Left ventricle myocardium inferior (tissue), 1 donor: ENCODE measurements around the gene PPM1H. TPM values are rescaled to one million over a fixed set of nuclear protein-coding genes. Genes with fewer than 3 reads are reported as not detected.

Source experiments
- DNase-seq: peaks from one replicate; pipeline ENCODE4 v3.0.0-alpha.2; 2020
- H3K27ac ChIP-seq: fragments of 200-600 bp; replicated peaks from 2 replicates; pipeline ENCODE4 v1.8.0; 2021
- H3K27me3 ChIP-seq: fragments of 200-600 bp; 2 replicates; pipeline ENCODE4 v1.8.0; 2021; ENCODE audit warnings: low read depth
- H3K36me3 ChIP-seq: fragments of 200-600 bp; 2 replicates; pipeline ENCODE4 v1.8.0; 2021
- H3K4me1 ChIP-seq: fragments of 200-600 bp; 2 replicates; pipeline ENCODE4 v1.8.0; 2021
- H3K4me3 ChIP-seq: fragments of 200-600 bp; 2 replicates; pipeline ENCODE4 v1.8.0; 2021; ENCODE audit warnings: mild to moderate bottlenecking, moderate library complexity
- H3K9me3 ChIP-seq: fragments of 200-600 bp; replicated peaks from 2 replicates; pipeline ENCODE4 v1.8.0; 2021
- CTCF ChIP-seq: fragments of 200-600 bp; IDR thresholded peaks from 2 replicates; pipeline ENCODE4 v1.8.0; 2021; ENCODE audit warnings: antibody characterized with exemption, mild to moderate bottlenecking, borderline replicate concordance
- intact Hi-C: fragments of 100-400 bp; cut with micrococcal nuclease; formaldehyde crosslinking; loops from one replicate; pipeline ENCODE4 v1.11.0; 2022
- total RNA-seq: library from RNA; stranded (reverse); fragmentation: NEBNext Ultra II Directional; extraction: Animal tissue kit (Norgen Biotek cat#: 25700); gene quantifications from one replicate; pipeline ENCODE4 v1.2.1, GENCODE V29; 2021
- donor health status: DM: no; HTN: yes; CAD: no; lungs with severe emphysema.

PPM1H gene
- total RNA-seq, 1 donor from 2014 or later = 6.0 TPM

- intact Hi-C loops = no loop called here
- no peaks in the 10 kb centered on the region for H3K27me3 ChIP-seq
- H3K4me1 ChIP-seq = peaks cover 19% of the 10 kb centered on the region
- no peak overlapping the region for H3K27ac ChIP-seq
- no peaks in the 10 kb centered on the region for H3K9me3 ChIP-seq
- H3K36me3 ChIP-seq = peaks cover 15% of the 10 kb centered on the region
- no peak for TF ChIP-seq CTCF
- no peak for DNase-seq
- H3K4me3 ChIP-seq = no peak overlapping the region
Measured at GRCh38 chr12:62651138-62651537, 283.8 kb downstream of the PPM1H start.

GRCh38 chr12:62649412-62650138 lies 285.4 kb downstream of the PPM1H start:
- Histone ChIP-seq H3K4me1 (peaks cover 19% of the 10 kb centered on the region), H3K4me3 (no peak overlapping the region), H3K9me3 (no peaks in the 10 kb centered on the region), H3K27ac (no peak overlapping the region), H3K36me3 (peaks cover 15% of the 10 kb centered on the region), H3K27me3 (no peaks in the 10 kb centered on the region)
- TF ChIP-seq CTCF = no peak
- intact Hi-C loops = no loop called here
- no peak for DNase-seq

GRCh38 chr12:62647586-62647985 lies 287.4 kb downstream of the PPM1H start:
- Histone ChIP-seq H3K27me3 (no peaks in the 10 kb centered on the region), H3K36me3 (peaks cover 15% of the 10 kb centered on the region), H3K4me3 (no peak overlapping the region), H3K27ac (peak overlapping the region; percentile 60), H3K4me1 (peaks cover 12% of the 10 kb centered on the region), H3K9me3 (no peaks in the 10 kb centered on the region)
- peak; percentile 50 for DNase-seq
- no peak for TF ChIP-seq CTCF
- intact Hi-C loops = no loop called here

DNA sequence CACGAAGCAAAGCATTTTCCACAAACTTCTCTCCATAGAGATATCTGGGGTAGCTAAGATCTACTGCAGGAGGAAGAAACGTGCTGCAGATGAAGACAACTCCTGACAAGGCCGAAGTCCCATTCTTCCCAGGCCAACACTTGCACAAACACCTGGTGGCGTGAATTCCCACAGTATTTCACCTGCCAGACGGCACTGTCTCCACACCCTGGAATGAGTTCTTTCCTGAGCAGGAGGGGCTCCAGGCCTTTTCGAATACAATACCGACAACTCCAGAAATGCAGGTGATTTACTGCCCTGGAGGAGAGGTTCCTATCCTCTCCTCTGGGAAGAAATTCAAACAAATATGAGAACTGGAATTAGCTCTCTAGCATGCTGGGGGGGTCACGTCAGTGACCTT lies 288.4 kb downstream of the PPM1H start:
- H3K27ac ChIP-seq = no peak overlapping the region
- no peak overlapping the region for H3K4me3 ChIP-seq
- TF ChIP-seq CTCF = no peak
- H3K4me1 ChIP-seq = peaks cover 12% of the 10 kb centered on the region
- DNase-seq = no peak
- intact Hi-C loops = no loop called here
- H3K36me3 ChIP-seq = peaks cover 15% of the 10 kb centered on the region
- no peaks in the 10 kb centered on the region for H3K9me3 ChIP-seq
- no peaks in the 10 kb centered on the region for H3K27me3 ChIP-seq

DNA sequence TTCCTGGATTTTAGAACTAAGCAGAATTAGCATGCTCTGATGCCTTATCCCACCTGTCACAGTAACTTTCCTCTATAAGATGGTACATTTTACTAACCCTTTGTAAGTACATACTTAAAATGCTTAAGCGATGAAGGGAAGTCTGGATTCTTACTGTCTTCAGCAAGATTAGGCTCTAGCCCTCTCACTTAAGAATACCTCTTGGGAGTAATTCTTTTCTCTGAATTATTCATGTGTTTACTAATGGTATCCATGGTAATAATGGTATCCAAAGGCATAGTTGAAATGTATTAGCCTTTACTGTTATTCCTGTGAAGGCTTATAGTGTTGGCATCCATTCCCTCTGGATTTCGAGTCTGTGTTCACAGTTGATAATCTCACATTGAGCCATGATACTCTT lies 291.5 kb downstream of the PPM1H start:
- no peak overlapping the region for H3K27ac ChIP-seq
- no peaks in the 10 kb centered on the region for H3K9me3 ChIP-seq
- no peak for DNase-seq
- no peak for TF ChIP-seq CTCF
- no peaks in the 10 kb centered on the region for H3K27me3 ChIP-seq
- H3K4me3 ChIP-seq = no peak overlapping the region
- intact Hi-C loops = no loop called here
- H3K4me1 ChIP-seq = peaks cover 12% of the 10 kb centered on the region
- peaks cover 15% of the 10 kb centered on the region for H3K36me3 ChIP-seq
